GM21619 (cell line): ENCODE measurements around the gene CLPX.
"Not testable (repeated sequence)": the region's sequence is repeated elsewhere in the genome, so short reads cannot be mapped to it uniquely, and the experiment has no call there.

ENCODE experiments used
- ATAC-seq: cut with Tn5 transposase; IDR thresholded peaks from one replicate; pipeline ENCODE4 v1.9.1; 2021; ENCODE audit not compliant: unreplicated experiment

CLPX gene

DNA sequence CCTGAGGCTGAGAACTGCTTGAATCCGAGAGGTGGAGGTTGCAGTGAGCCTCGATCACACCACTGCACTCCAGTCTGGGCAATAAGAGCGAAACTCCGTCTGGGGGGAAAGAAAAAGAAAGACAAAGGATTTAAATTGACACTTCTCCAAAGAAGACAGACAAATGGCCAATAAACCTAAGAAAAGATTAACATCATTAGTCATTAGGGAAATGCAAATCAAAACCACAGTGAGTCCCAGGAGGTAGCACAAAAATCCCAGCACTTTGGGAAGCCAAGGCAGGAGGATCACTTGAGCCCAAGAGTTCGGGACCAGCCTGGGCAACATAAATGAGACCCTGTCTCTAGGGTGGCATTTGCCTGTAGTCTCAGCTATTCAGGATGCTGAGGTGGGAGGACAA is 12.6 kb downstream of the CLPX start:
- no peak for ATAC-seq

DNA sequence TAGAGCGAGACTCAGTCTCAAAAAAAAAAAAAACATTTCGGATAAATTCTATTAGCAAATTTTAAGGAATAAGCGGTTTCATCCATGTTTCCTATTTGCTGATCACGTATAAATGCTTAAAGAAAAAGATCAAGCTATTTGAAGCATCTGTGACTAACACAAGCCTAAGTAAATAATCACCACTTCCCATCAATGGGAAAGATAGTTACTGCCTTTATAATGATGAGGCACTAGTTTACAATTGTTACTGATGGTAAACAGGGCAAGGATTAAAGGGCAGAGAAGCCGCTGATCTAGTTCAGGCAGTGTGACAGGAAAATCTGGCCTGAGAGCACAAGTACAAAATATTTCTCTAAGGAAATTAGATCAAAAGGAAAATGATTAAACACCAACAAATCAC is 13.7 kb downstream of the CLPX start:
- no peak for ATAC-seq

DNA sequence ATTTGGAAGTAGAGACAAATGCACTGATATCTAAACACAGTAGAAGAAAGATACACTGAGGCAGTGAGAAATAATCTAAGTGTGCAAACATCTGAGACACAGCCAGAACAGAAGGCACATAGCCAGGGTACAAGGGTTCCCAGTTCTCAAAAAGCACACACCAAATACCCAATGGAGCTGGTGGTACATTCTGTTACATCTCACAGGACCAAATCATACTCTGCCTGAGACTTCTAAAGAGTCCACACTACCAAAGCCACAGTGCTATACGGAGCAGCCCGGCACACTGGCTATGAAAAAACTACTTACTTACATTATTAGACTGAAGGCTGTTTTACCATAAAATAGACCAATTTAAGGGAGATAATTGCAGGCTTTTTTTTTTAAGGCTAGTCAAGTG is 19.3 kb downstream of the CLPX start:
- ATAC-seq, result no peak

DNA sequence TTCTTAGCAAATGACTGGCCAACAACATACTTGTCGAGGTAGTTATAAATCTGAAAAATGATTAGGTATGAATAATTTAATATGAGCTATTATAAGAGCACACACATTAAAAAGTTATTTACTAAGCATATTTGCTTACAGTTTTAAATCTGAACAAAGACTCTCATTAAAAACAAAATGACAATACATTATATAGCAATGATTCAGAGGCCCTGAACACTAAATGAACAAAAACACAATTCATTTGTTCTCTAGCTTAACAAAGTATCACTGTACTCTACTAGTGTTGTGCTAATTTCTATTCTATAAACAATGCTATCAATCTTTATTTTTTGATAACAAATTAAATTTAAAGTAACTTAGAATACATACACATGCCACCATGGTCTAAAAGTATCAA is 21.0 kb downstream of the CLPX start:
- ATAC-seq, result no peak

DNA sequence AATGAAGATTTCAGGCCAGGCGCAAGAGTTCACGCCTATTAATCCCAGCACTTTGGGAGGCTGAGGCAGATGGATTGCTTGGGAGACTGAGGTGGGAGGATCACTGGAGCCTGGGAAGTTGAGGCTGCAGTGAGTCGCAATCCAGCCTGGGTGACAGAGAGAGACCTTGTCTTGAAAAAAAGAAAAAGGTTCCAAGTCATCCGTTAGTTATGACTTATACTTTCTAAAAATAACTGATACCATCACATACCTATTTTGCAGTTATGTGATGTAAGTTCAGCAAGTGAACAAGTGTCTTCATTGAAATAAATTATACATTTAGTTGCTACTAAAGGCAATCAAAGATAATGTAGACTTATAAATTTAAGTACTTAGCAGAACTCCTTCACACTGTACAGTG is 22.1 kb downstream of the CLPX start:
- no peak for ATAC-seq

DNA sequence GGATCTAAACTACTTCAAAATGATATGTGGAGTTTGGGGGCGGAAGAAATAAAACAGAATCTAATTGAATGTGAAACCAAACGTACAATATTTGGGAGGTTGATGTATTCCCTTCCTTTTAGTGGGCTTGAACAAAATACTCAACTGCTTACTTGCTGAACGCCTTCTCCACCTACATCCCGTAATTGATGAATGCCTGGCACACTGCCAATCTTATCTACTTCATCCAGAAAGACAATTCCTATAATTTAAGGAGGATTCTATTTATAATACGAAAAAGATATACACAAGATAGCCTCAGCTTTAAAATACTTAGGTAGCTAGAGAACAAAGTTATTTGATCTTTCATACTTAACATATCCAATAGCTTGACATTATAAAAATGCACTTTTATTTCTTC is 28.4 kb downstream of the CLPX start:
- no peak for ATAC-seq

DNA sequence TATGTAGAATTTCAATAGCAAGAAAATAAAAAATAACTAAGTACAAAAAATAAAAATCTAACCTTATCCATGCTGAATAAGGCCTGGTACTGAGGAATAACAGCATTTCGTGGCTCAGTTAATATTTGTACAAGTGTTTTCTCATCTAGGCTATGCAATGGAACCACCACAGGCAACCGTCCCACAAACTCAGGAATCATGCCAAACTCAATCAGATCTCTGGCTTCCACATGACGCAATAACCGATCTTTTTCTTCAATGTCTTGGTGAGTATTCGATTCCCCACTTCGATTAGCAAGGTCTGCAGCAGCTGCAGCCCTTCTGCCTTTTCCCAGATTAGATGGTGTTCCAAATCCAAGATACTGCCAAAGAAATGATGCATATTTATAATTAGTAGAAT is 30.4 kb downstream of the CLPX start:
- no peak for ATAC-seq

DNA sequence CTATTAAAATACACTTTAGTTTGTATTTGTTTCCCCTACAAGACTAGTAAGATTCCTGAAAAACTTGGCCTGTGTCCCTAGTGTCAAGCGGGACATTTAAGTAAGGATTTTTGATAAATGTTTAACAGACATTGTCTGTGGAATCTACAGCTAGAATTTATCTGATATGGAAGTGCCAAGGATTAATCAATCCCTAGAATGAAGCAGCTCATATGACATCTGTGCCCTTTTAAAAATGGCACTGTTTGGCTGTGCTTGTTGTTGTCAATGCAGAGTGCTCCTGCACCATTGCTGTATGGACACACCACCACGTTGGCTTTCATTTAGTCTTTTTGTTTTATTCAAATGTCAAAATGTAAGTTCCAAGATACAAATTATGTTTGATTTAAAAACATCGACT is 37.2 kb downstream of the CLPX start:
- ATAC-seq, result no peak

DNA sequence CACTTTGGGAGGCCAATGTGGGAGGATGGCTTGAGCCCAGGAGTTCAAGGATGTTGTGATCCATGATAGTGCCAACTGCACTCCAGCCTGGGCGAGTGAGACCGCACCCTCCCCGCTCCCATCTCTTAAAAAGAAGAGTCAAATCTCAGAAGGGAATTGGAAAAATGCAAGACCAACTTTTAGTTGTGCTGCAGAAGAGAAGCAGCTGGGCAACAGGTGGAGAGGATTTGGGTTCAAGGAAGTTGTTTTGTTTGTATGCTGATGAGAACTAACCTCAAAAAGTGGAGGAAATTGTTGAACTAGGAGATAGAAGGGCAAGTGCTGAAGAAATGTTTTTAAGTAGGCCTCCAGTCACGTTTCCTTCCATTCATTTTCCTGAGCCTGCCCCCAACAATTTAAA is 38.7 kb downstream of the CLPX start:
- no peak for ATAC-seq

DNA sequence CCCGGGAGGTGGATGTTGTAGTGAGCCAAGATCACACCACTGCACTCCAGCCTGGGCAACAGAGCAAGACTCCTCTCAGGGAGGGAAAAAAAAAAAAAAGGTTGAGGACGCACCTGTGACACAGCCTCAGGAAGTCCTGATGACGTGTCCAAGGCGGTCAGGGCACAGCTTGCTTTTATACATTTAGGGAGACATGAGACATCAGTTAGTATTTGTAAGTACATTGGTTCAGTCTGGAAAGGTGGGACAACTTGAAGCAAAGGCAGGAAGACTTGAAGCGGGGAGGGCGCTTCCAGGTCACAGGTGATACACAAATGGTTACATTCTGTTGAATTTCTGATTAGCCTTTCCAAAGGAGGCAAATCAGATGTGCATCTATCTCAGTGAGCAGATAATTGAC is 46.5 kb downstream of the CLPX start:
- not testable (repeated sequence) for ATAC-seq

DNA sequence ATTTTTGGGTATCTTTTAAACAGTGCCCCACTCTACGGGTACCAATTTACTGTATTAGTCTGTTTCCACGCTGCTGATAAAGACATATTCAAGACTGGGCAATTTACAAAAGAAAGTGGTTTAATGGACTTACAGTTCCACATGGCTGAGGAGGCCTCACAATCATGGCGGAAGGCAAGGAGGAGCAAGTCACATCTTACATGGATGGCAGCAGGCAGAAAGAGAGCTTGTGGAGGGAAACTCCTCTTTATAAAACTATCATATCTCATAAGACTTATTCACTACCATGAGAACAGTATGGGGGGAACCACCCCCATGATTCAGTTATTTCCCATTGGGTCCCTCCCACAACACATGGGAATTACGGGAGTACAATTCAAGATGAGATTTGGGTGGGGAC is 47.2 kb downstream of the CLPX start:
- not testable (repeated sequence) for ATAC-seq

DNA sequence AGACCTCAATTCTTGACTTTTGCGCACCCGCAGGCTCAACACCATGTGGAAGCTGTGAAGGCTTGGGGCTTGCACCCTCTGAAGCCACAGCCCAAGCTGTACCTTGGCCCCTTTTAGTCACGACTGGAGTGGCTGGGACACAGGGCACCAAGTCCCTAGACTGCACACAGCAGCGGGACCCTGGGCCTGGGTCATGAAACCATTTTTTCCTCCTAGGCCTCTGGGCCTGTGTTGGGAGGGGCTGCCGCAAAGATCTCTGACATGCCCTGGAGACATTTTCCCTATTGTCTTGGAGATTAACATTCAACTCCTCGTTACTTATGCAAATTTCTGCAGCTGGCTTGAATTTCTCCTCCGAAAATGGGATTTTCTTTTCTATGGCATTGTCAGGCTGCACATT is 48.1 kb downstream of the CLPX start:
- ATAC-seq, result not testable (repeated sequence)

DNA sequence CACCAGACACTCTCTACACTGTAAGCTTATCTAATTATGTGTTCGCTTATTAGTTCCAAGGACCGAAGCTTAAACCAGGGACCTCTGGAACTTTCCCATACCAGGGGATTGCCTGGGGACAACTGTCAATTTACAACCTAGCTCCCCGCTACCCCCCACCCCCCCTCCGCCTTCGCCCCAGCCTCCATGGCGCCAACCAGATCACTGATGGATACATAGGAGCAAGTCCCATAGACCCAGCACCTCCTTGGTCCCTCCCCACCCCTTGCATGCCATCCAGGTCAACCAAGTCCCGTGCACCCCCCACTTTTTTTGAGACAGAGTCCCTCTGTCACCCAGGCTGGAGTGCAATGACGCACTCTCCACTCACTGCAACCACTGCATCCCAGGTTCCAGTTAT is 50.6 kb downstream of the CLPX start:
- ATAC-seq, result no peak

DNA sequence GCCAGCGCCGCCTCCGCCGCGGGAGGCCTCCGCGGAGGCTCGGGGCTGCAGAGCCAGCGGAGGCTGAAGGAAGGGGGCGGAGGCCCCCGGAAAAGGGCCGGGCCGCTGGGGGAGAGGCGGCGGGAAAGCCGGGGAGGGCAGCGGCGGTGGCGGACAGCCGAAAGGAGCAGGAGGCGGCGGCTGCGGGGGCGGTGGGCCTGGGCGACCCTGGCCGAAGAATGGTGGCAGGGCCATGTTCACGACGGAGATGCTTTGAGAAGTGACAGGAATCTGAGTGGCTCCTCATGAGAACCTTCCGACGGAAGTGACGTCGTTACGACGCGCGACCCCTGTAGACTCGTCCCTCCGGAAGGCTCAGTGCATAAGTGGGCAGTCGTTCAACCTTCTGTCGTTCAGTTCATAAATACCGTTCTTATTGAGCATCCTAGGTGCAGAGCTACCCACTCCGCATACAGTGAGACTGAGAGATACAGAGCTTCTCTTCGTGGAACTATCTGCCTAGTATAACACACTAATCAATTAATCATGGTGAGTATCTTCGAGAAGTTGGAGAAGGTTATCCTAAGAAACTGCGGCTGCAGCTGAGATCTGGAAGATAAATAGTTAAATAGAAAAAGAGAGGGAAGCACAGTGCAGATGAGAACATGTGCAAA is 51.5 kb downstream of the CLPX start, which contains the start of gene PDCD7:
TSS of gene PDCD7 (minus strand) at position 261 of the 653 bp plus-strand sequence. CDS start at position 234, 27 bp downstream.
- peak; percentile 89 for ATAC-seq

DNA sequence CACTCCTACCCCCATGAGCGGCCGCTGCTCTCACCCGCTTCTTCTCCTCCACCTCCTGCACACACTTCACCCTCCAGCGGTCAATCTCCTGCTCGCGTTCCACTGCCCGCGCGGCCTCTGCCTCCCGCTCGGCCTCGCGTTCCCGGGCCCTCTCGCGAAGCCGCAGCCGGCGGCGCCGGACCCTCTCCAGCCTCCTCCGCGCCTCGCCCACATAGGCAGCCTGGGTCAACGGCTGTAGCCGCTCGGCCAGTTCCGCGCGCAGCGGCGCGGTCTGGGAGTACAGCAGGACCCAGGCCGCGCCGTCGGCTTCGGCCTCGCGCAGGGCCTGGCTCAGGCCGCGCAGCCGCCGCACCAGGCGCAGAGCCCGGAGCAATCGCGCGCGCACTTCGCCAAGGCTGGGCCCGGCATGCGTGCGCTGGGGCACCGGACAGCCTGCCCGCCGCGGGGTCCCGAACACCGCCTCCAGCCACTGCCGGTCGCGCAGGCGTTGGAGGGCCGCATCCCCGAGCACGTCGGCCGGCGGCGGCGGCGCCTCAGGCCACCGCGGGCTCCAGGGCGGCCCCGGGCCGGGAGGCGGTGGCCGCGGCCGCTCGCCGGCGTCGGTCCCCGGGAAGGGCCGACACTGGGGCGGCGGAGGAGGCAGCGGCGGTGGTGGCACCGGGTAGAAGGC is 52.1 kb downstream of the CLPX start:
- peak; percentile 35 for ATAC-seq

DNA sequence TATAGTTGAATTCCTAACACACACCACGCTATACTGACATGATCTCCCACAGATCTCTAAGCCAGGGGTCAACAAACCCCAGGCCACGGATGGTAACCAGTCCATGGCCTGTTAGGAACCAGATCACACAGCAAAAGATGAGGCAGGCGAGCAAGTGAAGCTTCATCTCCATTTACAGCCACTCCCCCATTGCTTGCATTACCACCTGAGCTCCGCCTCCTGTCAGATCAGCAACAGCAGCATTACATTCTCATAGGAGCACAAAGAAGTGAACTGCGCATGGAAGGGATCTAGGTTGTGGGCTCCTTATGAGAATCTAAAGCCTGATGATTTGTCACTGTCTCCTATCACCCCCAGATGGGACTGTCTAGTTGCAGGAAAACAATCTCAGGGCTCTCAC is 54.2 kb downstream of the CLPX start:
- ATAC-seq, result no peak

DNA sequence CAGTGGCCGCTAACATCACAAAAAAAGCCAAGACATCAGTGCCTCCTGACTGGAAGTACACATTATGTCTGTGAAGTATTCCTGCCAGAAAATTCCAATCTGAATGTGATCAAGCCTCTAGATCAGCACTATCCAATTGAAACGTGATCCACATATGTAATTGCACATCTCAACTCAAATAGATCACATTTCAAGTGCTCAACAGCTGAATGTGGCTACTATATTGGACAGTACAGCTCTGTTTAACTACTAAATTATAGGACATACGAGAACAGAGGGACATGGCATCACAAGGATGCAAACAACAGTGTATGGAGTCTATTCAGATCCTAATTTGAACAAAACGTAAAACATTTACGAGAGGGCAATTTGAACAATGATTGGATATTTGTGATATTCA is 69.6 kb downstream of the CLPX start:
- ATAC-seq, result no peak

DNA sequence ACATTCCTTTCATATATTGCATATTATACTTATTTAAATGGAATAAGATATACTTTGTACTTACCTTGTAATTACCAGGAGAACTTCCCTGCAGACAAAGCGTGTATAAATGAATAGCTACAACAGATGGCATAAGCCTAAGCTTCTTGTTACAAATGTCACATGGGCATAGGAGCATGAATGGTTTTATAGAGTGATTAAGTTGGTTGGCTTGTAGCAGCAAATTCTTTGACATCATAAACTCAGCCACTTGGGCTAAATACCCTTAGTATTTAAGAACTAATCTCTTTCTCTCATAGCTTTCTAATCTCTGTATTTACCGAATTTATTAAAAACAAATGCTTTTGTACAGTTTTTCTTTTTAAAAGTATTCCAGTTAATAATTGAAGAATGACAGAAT is 70.1 kb downstream of the CLPX start, which contains the start of gene UBAP1L:
TSS of gene UBAP1L (minus strand) at position 115 of the 400 bp plus-strand sequence. CDS start 8,985 bp downstream, outside the sequence.
- ATAC-seq, result no peak

DNA sequence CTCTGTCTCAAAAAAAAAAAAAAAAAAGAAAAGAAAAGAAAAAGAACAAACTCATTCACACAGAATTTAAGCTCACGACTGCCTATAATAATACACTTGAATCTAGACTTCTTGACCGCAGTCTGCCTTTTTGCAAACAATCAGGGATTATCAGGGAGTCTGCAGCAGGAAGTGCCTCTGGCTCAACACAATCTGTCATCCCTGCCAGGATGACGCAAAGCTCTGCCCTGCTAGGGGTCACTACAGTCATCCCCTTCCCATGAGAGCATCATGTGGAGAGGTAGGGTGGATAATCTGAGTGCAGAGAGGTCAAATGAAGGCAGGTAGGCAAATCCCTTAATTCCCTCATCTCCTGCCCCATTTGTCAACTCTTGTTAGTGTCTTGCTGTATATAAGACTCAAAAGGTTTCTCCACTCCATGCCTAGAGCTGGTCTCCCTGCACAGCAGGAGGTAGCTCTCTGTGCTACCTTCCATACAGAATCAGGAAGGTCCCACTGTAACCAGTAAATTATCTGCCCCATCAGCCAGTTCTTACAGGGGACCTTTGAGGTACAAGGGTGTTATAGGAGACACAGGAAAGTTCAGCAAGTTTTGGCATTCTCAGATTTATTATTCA is 74.4 kb downstream of the CLPX start:
- no peak for ATAC-seq

DNA sequence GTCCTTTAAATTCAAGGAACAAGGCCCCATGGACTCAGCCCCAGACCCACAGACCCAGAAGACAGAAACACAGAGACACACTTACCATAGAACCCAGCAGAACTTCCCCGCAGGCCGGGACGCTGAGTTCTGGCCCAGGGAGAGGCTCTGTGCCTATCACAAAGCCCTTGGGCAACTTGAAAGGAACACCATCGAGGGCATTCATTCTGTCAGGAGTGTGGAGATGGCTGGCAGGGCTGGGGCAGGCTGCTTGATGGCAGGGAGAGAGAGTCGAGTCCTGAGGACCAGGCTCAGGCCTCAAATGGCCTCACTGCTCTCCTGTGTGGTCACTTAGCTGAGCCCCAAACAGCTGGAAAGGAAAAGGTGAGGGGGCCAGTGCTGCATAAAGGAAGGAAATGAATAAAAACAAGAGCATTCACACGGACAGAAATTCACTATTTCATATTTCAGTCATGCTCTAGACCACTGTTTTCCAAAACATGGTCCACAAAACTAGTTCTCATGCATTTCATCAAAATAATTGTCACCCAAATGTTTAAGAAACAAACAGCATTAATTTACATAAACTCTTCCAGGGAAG is 79.0 kb downstream of the CLPX start:
- ATAC-seq, result no peak

DNA sequence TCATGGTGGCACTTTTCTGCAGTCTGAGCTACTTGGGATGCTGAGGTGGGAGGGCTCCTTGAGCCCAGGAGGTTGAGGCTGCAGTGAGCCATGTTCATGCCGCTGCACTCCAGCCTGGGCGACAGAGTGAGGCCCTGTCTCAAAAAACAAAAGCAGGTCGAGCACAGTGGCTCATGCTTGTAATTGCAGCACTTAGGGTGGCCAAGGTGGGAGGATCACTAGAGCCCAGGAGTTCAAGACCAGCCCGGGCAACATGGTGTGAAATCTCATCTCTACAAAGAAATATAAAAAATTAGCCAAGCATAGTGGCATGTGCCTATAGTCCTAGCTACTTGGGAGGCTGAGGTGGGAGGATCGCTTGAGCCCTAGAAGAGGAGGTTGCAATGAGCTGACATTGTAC is 80.1 kb downstream of the CLPX start:
- no peak for ATAC-seq

DNA sequence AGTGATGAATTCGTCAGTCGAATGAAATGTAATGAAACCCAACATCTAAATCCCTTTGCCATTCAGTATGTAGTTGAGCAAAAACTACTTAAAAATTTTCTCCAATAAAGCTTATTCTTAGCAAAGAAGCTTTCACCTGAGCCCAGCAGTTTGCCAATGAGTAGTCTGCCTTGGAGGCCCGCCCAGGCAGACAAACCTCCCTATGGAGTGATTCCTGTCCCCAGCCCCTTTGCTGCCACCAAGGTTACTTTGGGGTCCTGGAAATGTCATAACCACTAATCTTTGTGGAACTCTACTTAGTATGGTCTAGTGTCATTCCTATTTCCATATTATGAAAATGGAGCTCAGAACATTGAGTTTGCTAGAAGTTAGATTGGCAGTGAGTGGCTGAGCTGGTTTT is 82.2 kb downstream of the CLPX start:
- no peak for ATAC-seq
